Smooth muscle cell (in vitro differentiated cells): ENCODE measurements around the gene GIMAP6. TPM values are rescaled to one million over a fixed set of nuclear protein-coding genes. Genes with fewer than 3 reads are reported as not detected.
"Not testable (repeated sequence)": the region's sequence is repeated elsewhere in the genome, so short reads cannot be mapped to it uniquely, and the experiment has no call there.

Experiments used
- DNase-seq: peaks from one replicate; lab custom pipeline; 2025; ENCODE audit not compliant: unreplicated experiment; lab: John Stamatoyannopoulos, UW
- H2AFZ ChIP-seq: fragments of 200-600 bp; sonication (generic); 2 replicates; pipeline ENCODE4 v1.6.0; 2016; ENCODE audit warnings: antibody characterized with exemption, low read depth, mild to moderate bottlenecking
- H3F3A ChIP-seq: fragments of 200-600 bp; sonication (generic); 2 replicates; pipeline ENCODE4 v1.6.0; 2017; ENCODE audit warnings: antibody characterized with exemption, low read depth
- H3K27ac ChIP-seq: fragments of 200-600 bp; sonication (generic); 2 replicates; pipeline ENCODE4 v1.5.1; 2016; ENCODE audit warnings: low read depth, mild to moderate bottlenecking
- H3K27me3 ChIP-seq: fragments of 200-600 bp; sonication (generic); 2 replicates; pipeline ENCODE4 v1.6.1; 2016; ENCODE audit warnings: low read depth, mild to moderate bottlenecking
- H3K36me3 ChIP-seq: fragments of 200-600 bp; sonication (generic); 2 replicates; pipeline ENCODE4 v1.5.1; 2016; ENCODE audit warnings: low read depth
- H3K4me1 ChIP-seq: fragments of 200-600 bp; sonication (generic); 2 replicates; pipeline ENCODE4 v1.5.1; 2016; ENCODE audit warnings: low read depth
- H3K4me2 ChIP-seq: fragments of 200-600 bp; sonication (generic); 2 replicates; pipeline ENCODE4 v1.6.0; 2016; ENCODE audit warnings: mild to moderate bottlenecking
- H3K4me3 ChIP-seq: fragments of 200-600 bp; sonication (generic); 2 replicates; pipeline ENCODE4 v1.5.1; 2016; ENCODE audit warnings: mild to moderate bottlenecking
- H3K79me2 ChIP-seq: fragments of 200-600 bp; sonication (generic); 2 replicates; pipeline ENCODE4 v1.6.0; 2016; ENCODE audit warnings: low read depth, mild to moderate bottlenecking
- H3K9ac ChIP-seq: fragments of 200-600 bp; sonication (generic); 2 replicates; pipeline ENCODE4 v1.6.0; 2016; ENCODE audit warnings: low read depth
- H3K9me3 ChIP-seq: fragments of 200-600 bp; sonication (generic); replicated peaks from 2 replicates; pipeline ENCODE4 v1.5.1; 2016; ENCODE audit warnings: low read depth
- H4K20me1 ChIP-seq: fragments of 200-600 bp; sonication (generic); 2 replicates; pipeline ENCODE4 v1.6.0; 2016; ENCODE audit warnings: low read depth
- CTCF ChIP-seq: fragments of 200-600 bp; sonication (generic); IDR thresholded peaks from 2 replicates; pipeline ENCODE4 v1.5.1; 2017; ENCODE audit warnings: borderline replicate concordance, mild to moderate bottlenecking, antibody characterized with exemption; ENCODE audit not compliant: insufficient read depth, poor library complexity, severe bottlenecking
- WGBS: methylation state at CpG from one replicate; pipeline ENCODE4 v1.1.7; 2016; ENCODE audit warnings: low lambda C conversion rate; 5-methylcytosine and 5-hydroxymethylcytosine counted together
- polyA plus RNA-seq: library from polyadenylated mRNA; unstranded; fragments of >200 nt; fragmentation: Nextera tagmentation; extraction: Ambion mirVana; gene quantifications from 2 replicates; pipeline ENCODE4 v1.2.1, GENCODE V29; 2016
- total RNA-seq: library from RNA; depleted of rRNA; stranded (reverse); fragments of >200 nt; gene quantifications from 2 replicates; pipeline ENCODE4 v1.2.3, GENCODE V29; 2014

The GIMAP6 gene
- total and polyA plus RNA-seq, 2 experiments from 2014 or later, result not detected

GRCh38 chr7:150613880-150614279 is 18.3 kb downstream of the GIMAP6 start:
- H2AFZ ChIP-seq, result no peak overlapping the region
- no peak overlapping the region for H3K27ac ChIP-seq
- H3K4me3 ChIP-seq, result no peak overlapping the region
- no peak overlapping the region for H3K4me2 ChIP-seq
- no peaks in the 10 kb centered on the region for H4K20me1 ChIP-seq
- H3K9me3 ChIP-seq, result no peaks in the 10 kb centered on the region
- no peaks in the 10 kb centered on the region for H3F3A ChIP-seq
- H3K4me1 ChIP-seq, result no peaks in the 10 kb centered on the region
- H3K79me2 ChIP-seq, result no peaks in the 10 kb centered on the region
- no peak overlapping the region for H3K9ac ChIP-seq
- H3K27me3 ChIP-seq, result no peaks in the 10 kb centered on the region
- DNase-seq, result no peak
- no peak for TF ChIP-seq CTCF
- WGBS, result 62% methylated on average over 1 of the region's 1 CpG
- H3K36me3 ChIP-seq, result no peaks in the 10 kb centered on the region

GRCh38 chr7:150612925-150613324 is 19.3 kb downstream of the GIMAP6 start:
- Histone ChIP-seq H2AFZ (no peak overlapping the region), H3K9ac (no peak overlapping the region), H3K27me3 (no peaks in the 10 kb centered on the region), H3K27ac (no peak overlapping the region), H4K20me1 (no peaks in the 10 kb centered on the region), H3F3A (no peaks in the 10 kb centered on the region), H3K4me1 (no peaks in the 10 kb centered on the region), H3K4me2 (no peak overlapping the region), H3K36me3 (no peaks in the 10 kb centered on the region), H3K79me2 (no peaks in the 10 kb centered on the region), H3K4me3 (no peak overlapping the region), H3K9me3 (no peaks in the 10 kb centered on the region)
- DNase-seq, result no peak
- 59% methylated on average over 3 of the region's 3 CpGs for WGBS
- TF ChIP-seq CTCF, result no peak

GRCh38 chr7:150610233-150610632 is 22.0 kb downstream of the GIMAP6 start:
- no peak overlapping the region for H3K9ac ChIP-seq
- no peak overlapping the region for H3K4me2 ChIP-seq
- DNase-seq, result no peak
- H3K79me2 ChIP-seq, result no peaks in the 10 kb centered on the region
- no peaks in the 10 kb centered on the region for H3K9me3 ChIP-seq
- no peak overlapping the region for H3K27ac ChIP-seq
- no peaks in the 10 kb centered on the region for H3K27me3 ChIP-seq
- H4K20me1 ChIP-seq, result no peaks in the 10 kb centered on the region
- no peaks in the 10 kb centered on the region for H3F3A ChIP-seq
- 85% methylated on average over 1 of the region's 1 CpG for WGBS
- H3K4me3 ChIP-seq, result no peak overlapping the region
- no peak for TF ChIP-seq CTCF
- no peaks in the 10 kb centered on the region for H3K36me3 ChIP-seq
- no peak overlapping the region for H2AFZ ChIP-seq
- no peaks in the 10 kb centered on the region for H3K4me1 ChIP-seq

- not testable (repeated sequence) for H2AFZ ChIP-seq, H3K27ac ChIP-seq, H4K20me1 ChIP-seq, H3K36me3 ChIP-seq, H3K4me1 ChIP-seq, H3K27me3 ChIP-seq, H3K4me3 ChIP-seq, H3F3A ChIP-seq, DNase-seq, H3K4me2 ChIP-seq, H3K79me2 ChIP-seq, H3K9ac ChIP-seq, H3K9me3 ChIP-seq
- WGBS, result 74% methylated on average over 2 of the region's 2 CpGs
Measured at GRCh38 chr7:150603600-150603999, 28.6 kb downstream of the GIMAP6 start.
